GM18519 (cell line): ENCODE measurements around the gene DRD1.
"Not testable (repeated sequence)": the region's sequence is repeated elsewhere in the genome, so short reads cannot be mapped to it uniquely, and the experiment has no call there.

Experiments
- ATAC-seq: cut with Tn5 transposase; IDR thresholded peaks from one replicate; pipeline ENCODE4 v1.9.1; 2021; ENCODE audit warnings: mild to moderate bottlenecking, moderate library complexity; ENCODE audit not compliant: unreplicated experiment, low FRiP score

Gene DRD1

GRCh38 chr5:175468892-175469291 lies 24.9 kb upstream of the DRD1 start:
- ATAC-seq, result no peak

DNA sequence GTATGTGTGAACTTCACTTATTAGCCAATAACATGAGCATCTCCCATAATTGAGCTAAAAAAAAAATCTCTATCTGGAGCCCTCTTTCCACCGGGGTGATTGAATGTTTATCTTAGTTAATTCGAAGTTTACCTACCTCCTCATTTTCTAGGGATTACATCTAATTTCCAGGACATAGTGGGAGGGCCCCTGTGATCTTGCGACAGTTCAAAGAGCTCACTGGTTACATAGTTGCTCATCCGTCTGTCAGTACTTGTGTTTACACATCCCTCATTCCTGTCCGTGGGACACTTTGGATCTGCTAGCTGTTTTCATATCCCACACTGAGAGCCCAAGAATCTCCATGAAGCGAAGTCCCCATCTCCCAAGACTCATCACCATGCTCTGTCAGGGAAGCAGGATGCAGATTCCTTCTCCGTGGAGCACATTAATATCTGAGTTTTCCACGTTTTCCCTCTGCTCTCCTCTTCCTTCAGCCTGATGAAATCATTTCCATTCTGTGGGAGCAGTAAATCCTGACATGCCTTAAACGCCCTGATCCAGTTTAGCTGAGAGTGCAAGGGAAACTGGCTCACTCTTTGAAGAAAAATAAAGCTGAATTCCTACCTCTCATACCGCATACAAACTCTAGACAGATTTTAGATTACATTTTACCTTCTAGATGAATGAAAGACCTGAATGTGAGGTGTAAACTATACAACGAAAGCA lies 24.2 kb upstream of the DRD1 start:
- ATAC-seq, result no peak

DNA sequence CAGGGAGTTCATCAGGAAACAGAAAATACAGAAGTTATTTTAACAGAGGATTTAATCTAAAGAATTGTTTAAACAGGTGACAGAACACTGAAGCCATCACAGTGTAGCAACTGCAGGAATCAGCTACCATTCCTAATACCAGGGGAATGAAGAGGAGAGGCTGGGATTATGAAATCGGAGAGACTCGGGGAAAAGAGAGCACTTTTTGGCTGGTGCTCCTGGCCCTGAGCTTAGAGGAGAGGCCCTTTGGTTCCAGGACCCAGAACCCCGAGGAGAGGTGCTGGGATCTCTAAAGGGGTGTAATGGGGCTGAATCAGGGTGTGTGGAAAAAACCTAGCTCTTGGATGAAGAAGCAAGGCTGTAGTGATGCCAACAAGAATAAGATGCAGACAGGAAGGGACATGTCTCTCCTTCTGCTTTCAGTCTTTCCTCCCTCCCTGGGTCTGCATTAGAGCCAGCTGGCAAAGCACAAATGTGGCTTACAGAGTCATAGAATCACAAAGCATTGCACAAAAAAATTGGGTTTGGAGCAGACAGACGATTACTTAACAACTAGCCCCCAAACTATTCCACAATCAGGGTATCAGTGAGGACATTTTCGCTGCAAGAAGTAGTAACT lies 22.8 kb upstream of the DRD1 start:
- no peak for ATAC-seq

DNA sequence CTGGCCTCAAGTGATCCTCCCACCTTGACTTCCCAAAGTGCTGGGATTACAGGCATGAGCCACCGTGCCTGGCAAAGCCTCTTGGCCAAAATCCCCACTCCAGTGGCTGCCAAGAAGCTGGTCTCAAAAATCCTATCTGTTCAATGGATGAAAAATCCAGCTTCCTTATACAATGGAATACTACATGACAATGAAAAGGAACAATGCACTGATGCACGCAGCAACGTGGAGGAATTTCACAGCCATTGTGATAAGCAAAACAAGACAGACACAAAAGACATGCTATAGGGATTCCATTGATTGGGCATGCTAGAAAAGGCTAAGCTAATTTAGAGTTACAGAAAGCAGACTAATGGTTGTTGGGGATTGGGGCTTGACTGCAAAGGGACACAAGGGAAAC lies 21.3 kb upstream of the DRD1 start:
- no peak for ATAC-seq

DNA sequence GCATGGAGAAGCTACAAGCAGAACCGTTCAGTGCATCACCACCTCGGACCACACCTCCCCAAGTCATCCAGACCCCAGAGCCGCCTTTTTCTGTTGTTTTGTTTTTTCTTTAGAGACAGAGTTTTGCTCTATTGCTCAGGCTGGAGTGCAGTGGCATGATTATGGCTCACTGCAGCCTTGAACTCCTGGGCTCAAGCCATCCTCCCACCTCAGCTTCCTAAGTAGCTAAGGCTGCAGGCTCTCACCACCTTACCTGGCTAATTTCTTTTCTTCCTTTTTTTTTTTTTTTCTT lies 20.9 kb upstream of the DRD1 start:
- ATAC-seq, result no peak

GRCh38 chr5:175464074-175464941 lies 20.3 kb upstream of the DRD1 start:
- peak; percentile 95 for ATAC-seq

DNA sequence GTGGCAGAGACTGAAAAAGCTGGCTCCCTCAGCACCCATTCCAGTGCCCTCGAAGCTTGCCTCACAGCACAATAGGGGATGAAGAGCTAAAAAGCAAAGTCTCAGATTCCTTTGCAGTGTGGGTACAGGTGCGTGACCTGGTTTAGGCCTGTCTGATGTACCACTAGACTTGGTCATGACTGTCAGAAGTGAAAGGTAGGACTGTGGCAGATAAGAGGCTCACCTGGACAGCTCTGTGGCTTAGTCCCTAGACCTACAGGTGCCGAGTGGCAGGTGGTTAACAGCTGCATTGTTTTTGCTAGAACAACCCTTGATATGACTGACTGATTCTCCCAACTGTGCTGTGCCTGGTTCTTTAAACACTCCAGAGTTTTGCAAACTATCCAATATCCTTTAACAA lies 19.7 kb upstream of the DRD1 start:
- ATAC-seq, result no peak

DNA sequence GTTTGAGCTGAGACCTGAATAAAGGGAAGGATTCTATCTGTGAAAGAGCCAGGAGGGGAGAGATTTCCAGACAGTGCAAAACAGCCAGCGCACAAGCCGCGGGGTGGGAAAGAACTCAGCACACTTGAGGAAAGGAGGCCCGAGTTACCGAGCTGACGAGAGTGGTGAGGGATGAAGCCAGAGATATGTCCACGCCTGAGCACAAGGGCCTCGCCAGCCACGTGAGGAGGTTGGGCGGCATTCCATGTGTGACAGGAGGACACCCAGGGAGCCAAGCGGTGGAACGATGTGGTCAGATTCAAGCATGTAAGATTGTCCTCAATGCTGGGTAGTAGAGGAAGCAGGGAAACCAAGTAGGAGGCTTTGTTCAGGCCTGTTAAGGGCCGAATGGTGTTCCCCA lies 17.4 kb upstream of the DRD1 start:
- no peak for ATAC-seq

DNA sequence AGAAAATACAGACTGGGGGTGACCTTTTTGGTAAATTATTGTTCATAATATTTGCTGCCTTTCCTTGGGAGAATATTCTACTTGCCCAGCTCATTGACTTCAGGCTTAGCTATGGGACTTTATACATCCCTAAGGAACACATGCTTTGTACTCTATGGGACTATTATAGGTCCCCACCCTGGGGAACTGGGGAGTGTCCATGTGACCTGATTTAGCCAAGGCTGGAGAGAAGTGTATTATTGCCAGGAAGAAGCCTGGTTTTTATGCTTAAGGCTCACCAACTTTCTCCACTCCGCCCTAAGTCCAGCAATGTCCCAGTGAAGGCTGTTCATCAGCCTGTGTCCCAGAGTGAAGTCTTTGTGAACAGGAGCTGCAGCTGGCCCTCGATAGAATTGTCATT lies 16.6 kb upstream of the DRD1 start:
- no peak for ATAC-seq

GRCh38 chr5:175460126-175460525 lies 16.1 kb upstream of the DRD1 start:
- no peak for ATAC-seq

- no peak for ATAC-seq
Measured at GRCh38 chr5:175457466-175457865, 13.5 kb upstream of the DRD1 start.

GRCh38 chr5:175456105-175456742 lies 12.2 kb upstream of the DRD1 start:
- no peak for ATAC-seq

GRCh38 chr5:175454338-175454737 lies 10.4 kb upstream of the DRD1 start:
- ATAC-seq, result not testable (repeated sequence)

GRCh38 chr5:175452166-175452565 lies 8.2 kb upstream of the DRD1 start:
- no peak for ATAC-seq

DNA sequence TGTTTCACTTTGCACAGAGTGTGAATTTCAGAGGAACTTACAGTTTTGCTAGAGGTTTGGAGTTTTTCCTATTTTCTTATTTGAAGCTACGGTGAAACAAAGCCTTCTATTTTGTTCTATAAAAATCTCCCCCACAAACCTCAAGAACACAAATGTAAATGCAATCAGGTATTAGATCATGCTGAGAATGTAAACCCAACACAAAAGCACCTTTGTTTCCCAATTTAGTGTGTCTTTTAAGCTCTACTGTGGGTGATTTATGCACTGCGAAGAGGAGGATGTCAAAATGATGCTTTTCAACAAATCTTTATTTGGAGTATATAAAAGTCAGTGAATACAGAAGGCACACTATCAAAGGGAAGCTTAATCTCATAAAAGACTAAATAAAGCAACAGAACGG lies 4.3 kb upstream of the DRD1 start:
- no peak for ATAC-seq

- no peak for ATAC-seq
Measured at GRCh38 chr5:175447571-175447970, 3.6 kb upstream of the DRD1 start.

DNA sequence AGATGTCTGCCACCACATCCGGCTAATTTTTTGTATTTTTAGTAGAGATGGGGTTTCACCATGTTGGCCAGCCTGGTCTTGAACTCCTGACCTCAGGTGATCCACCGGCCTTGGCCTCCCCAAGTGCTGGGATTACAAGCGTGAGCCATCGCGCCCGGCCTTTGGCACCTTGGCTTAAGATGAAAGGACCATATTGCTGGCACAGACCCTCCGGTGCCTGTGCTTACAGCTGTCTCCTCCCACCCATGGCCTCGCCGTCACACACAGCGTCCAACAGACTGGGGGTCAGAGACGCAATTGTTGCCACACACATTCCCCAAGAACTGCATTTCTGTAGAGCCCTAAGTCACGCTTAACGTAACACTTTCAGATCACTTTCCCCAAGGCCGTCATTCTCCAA lies 2.4 kb upstream of the DRD1 start:
- ATAC-seq, result not testable (repeated sequence)

DNA sequence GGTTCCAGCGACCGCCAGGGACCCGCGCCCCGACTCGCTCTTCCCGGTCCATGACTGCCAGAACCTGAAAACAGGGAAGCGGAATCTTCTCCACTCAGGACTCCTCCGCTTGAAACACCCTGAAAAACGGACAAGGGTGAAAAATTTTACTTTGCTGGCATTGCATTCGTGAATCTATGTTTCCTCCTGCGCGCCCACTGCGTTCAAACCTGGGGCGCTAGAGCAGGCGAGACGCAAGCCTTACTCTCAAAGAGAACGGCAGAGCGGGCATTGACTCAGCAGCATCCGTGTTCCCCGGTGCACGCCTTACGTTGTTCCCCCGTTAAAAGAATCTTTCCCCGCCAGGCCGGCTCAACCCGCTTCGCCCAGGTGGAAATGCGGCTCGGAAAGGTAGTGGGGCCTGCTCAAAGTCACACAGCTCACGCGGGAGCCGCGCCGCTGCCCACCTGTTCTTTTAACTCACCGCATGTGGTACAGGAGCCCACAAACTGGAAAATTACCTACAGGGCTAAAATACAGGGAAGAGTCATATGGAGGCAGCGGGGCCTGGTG lies 999 bp upstream of the DRD1 start:
- ATAC-seq, result no peak

GRCh38 chr5:175443514-175444059 lies 395 bp downstream of the DRD1 start:
- no peak for ATAC-seq

- no peak for ATAC-seq
Measured at GRCh38 chr5:175438234-175438857, 5.6 kb downstream of the DRD1 start.
